K562 (cell line): Measurements from ENCODE around the gene OLFML2A.

Experiments used
- CTCF ChIP-seq, 3 experiments: IDR thresholded peaks in 2 of 3; conservative IDR thresholded peaks in 1 of 3; 2 replicates each; pipeline ENCODE4 v1.5.1; 2011 to 2012; ENCODE audit warnings: low read length in 3 of 3, mild to moderate bottlenecking in 3 of 3, control low read depth in 2 of 3, improper control_type of control experiment in 1 of 3, inconsistent platforms in 1 of 3, low read depth in 1 of 3, mixed read lengths in 1 of 3, moderate library complexity in 1 of 3; ENCODE audit not compliant: insufficient read depth in 2 of 3
- ESRRB ChIP-seq: fragments of 250-450 bp; sonication (Bioruptor Pico); IDR thresholded peaks from 2 replicates; pipeline ENCODE4 v1.5.0; 2020; ENCODE audit warnings: mild to moderate bottlenecking, moderate library complexity, borderline replicate concordance
- FOXJ3 ChIP-seq: sonication (generic); formaldehyde crosslinking; IDR thresholded peaks from 2 replicates; pipeline ENCODE4 v1.4.0; 2020; ENCODE audit warnings: mild to moderate bottlenecking, missing genetic modification reagents
- MYC ChIP-seq, 2 experiments: fragments of 250-450 bp in 1 of 2; sonication (Bioruptor Pico) in 1 of 2; IDR thresholded peaks; 2 replicates each; pipeline versions ENCODE4 v1.5.1 to v1.6.1; 2012 to 2021; ENCODE audit warnings: low read depth in 2 of 2, borderline replicate concordance in 1 of 2, improper control_type of control experiment in 1 of 2, low read length in 1 of 2, mild to moderate bottlenecking in 1 of 2, moderate library complexity in 1 of 2
- POLR2A ChIP-seq: fragments of 450-650 bp; conservative IDR thresholded peaks from 2 replicates; pipeline ENCODE4 v1.6.1; 2016
- PRMT5 ChIP-seq: sonication (generic); formaldehyde crosslinking; IDR thresholded peaks from 2 replicates; pipeline ENCODE4 v1.5.0; 2020; ENCODE audit warnings: missing genetic modification reagents
- TARDBP ChIP-seq: fragments of 450-650 bp; IDR thresholded peaks from 2 replicates; pipeline ENCODE4 v1.6.1; 2016
- ZNF3 ChIP-seq: fragments of 250-450 bp; sonication (Bioruptor Pico); IDR thresholded peaks from 2 replicates; pipeline ENCODE4 v1.5.0; 2021; ENCODE audit warnings: mild to moderate bottlenecking, moderate library complexity
- TF ChIP-seq, protein P1 (sequence below): fragments of 250-450 bp; sonication (Bioruptor Pico); IDR thresholded peaks from 2 replicates; pipeline ENCODE4 v1.4.0; 2020; ENCODE audit warnings: mild to moderate bottlenecking
- TF ChIP-seq, protein P2 (sequence below): IDR thresholded peaks from 2 replicates; pipeline ENCODE4 v1.6.1; 2011; ENCODE audit not compliant: insufficient read length; ENCODE audit errors: extremely low read depth
- TF ChIP-seq, protein P3 (sequence below): fragments of 150-350 bp; conservative IDR thresholded peaks from 2 replicates; pipeline ENCODE4 v1.6.1; 2014; ENCODE audit warnings: low read length

DNA sequence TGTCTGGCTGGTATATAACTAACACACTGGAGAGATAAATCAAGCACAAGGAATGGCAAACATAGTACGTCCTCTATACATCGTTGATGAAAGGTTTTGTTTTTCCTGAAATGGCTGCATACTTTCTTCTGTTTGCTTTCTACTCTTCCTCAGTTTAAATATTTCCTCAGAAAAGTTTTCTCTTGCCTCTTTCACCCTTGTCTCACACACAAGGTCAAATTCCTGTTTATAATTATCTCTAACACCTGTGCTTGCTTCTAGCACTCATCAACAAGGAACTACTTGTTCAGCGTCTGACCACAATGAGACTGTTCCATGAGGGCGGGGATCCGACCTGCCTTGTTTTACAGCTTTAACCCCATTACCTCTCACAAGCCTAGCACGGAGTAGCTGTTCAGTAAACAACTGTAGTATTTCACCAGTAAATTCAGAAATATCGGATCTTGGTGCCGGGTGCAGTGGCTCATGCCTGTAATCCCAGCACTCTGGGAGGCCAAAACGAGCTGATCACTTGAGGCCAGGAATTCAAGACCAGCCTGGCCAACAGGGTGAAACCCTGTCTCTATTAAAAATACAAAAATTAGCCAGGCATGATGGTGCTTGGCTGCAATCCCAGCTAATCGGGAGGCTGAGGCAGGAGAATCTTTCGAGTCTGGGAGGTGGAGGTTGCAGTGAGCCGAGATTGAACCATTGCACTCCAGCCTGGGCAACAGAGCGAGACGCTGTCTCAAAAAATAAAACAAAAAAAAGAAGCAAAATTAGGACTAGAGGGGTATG is 42.8 kb upstream of the OLFML2A start:
- TF ChIP-seq, protein P1, sequence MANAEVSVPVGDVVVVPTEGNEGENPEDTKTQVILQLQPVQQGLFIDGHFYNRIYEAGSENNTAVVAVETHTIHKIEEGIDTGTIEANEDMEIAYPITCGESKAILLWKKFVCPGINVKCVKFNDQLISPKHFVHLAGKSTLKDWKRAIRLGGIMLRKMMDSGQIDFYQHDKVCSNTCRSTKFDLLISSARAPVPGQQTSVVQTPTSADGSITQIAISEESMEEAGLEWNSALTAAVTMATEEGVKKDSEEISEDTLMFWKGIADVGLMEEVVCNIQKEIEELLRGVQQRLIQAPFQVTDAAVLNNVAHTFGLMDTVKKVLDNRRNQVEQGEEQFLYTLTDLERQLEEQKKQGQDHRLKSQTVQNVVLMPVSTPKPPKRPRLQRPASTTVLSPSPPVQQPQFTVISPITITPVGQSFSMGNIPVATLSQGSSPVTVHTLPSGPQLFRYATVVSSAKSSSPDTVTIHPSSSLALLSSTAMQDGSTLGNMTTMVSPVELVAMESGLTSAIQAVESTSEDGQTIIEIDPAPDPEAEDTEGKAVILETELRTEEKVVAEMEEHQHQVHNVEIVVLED (CRISPR knock-in tag): no peak
- no peak for TF ChIP-seq MYC (IDR thresholded peaks at IDR 0.05; ENCODE audit: low read depth, low read length)
- TF ChIP-seq MYC (CRISPR knock-in tag; IDR thresholded peaks at IDR 0.05; ENCODE audit: borderline replicate concordance, low read depth): no peak
- TF ChIP-seq, protein P2, sequence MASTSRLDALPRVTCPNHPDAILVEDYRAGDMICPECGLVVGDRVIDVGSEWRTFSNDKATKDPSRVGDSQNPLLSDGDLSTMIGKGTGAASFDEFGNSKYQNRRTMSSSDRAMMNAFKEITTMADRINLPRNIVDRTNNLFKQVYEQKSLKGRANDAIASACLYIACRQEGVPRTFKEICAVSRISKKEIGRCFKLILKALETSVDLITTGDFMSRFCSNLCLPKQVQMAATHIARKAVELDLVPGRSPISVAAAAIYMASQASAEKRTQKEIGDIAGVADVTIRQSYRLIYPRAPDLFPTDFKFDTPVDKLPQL: no peak
- no peak for TF ChIP-seq POLR2A
- TF ChIP-seq CTCF (IDR thresholded peaks at IDR 0.05 in 2 of 3, conservative IDR thresholded peaks at IDR 0.05 in 1 of 3; ENCODE audit: insufficient read depth in 2 of 3, low read depth in 1 of 3, low read length in 3 of 3): no peak
- no peak for TF ChIP-seq FOXJ3 (CRISPR knock-in tag)
- TF ChIP-seq, protein P3, sequence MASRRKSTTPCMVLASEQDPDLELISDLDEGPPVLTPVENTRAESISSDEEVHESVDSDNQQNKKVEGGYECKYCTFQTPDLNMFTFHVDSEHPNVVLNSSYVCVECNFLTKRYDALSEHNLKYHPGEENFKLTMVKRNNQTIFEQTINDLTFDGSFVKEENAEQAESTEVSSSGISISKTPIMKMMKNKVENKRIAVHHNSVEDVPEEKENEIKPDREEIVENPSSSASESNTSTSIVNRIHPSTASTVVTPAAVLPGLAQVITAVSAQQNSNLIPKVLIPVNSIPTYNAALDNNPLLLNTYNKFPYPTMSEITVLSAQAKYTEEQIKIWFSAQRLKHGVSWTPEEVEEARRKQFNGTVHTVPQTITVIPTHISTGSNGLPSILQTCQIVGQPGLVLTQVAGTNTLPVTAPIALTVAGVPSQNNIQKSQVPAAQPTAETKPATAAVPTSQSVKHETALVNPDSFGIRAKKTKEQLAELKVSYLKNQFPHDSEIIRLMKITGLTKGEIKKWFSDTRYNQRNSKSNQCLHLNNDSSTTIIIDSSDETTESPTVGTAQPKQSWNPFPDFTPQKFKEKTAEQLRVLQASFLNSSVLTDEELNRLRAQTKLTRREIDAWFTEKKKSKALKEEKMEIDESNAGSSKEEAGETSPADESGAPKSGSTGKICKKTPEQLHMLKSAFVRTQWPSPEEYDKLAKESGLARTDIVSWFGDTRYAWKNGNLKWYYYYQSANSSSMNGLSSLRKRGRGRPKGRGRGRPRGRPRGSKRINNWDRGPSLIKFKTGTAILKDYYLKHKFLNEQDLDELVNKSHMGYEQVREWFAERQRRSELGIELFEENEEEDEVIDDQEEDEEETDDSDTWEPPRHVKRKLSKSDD: no peak
- TF ChIP-seq PRMT5 (CRISPR knock-in tag): no peak
- TF ChIP-seq TARDBP: no peak
- TF ChIP-seq ZNF3 (CRISPR knock-in tag): no peak
- no peak for TF ChIP-seq ESRRB (CRISPR knock-in tag)
